Stimulated activated naive CD8-positive, alpha-beta T cell treated with anti-CD3 and anti-CD28 coated beads, Interleukin-15, amount 100 ng/mL, for 72 hours (primary cell): ENCODE results near the gene TRPV2.

Experiments
- ATAC-seq: fragments of 150-1000 bp; cut with Tn5 transposase; 2 replicates; pipeline ENCODE4 v1.10.0; 2021; ENCODE audit warnings: mild to moderate bottlenecking, moderate library complexity
- DNase-seq, 2 donors: peaks; one replicate each; pipeline ENCODE4 v3.0.0; 2021 to 2022
- H3K27ac Mint-ChIP-seq, 2 donors: one replicate each; pipeline ENCODE4 v1.8.0; 2022; ENCODE audit warnings: mild to moderate bottlenecking in 2 of 2, mixed read lengths in 2 of 2, moderate library complexity in 2 of 2
- H3K27me3 Mint-ChIP-seq: one replicate; pipeline ENCODE4 v1.8.0; 2022; ENCODE audit warnings: mixed read lengths
- H3K4me1 Mint-ChIP-seq: one replicate; pipeline ENCODE4 v1.8.0; 2022; ENCODE audit warnings: mild to moderate bottlenecking, mixed read lengths
- H3K4me3 Mint-ChIP-seq, 2 donors: one replicate each; pipeline ENCODE4 v1.8.0; 2022; ENCODE audit warnings: mild to moderate bottlenecking in 2 of 2, mixed read lengths in 2 of 2, moderate library complexity in 1 of 2
- H3K9me3 Mint-ChIP-seq, 2 donors: one replicate each; pipeline ENCODE4 v1.8.0; 2022; ENCODE audit warnings: mixed read lengths in 2 of 2

TRPV2 gene

GRCh38 chr17:16468428-16468992 is 53.1 kb downstream of the TRPV2 start:
- H3K4me1 Mint-ChIP-seq: peaks cover 9% of the 10 kb centered on the region
- no peak overlapping the region for H3K27ac Mint-ChIP-seq
- H3K27me3 Mint-ChIP-seq: no peaks in the 10 kb centered on the region
- H3K9me3 Mint-ChIP-seq: no peaks in the 10 kb centered on the region
- DNase-seq (no peak), ATAC-seq (no peak)
- H3K4me3 Mint-ChIP-seq: no peak overlapping the region

GRCh38 chr17:16470265-16470664 is 54.9 kb downstream of the TRPV2 start:
- DNase-seq (no peak), ATAC-seq (no peak)
- peaks cover 9% of the 10 kb centered on the region for H3K4me1 Mint-ChIP-seq
- H3K9me3 Mint-ChIP-seq: no peaks in the 10 kb centered on the region
- peak overlapping the region in 1 of 2 donors; percentile 71 for H3K27ac Mint-ChIP-seq
- no peak overlapping the region for H3K4me3 Mint-ChIP-seq
- H3K27me3 Mint-ChIP-seq: no peaks in the 10 kb centered on the region

DNA sequence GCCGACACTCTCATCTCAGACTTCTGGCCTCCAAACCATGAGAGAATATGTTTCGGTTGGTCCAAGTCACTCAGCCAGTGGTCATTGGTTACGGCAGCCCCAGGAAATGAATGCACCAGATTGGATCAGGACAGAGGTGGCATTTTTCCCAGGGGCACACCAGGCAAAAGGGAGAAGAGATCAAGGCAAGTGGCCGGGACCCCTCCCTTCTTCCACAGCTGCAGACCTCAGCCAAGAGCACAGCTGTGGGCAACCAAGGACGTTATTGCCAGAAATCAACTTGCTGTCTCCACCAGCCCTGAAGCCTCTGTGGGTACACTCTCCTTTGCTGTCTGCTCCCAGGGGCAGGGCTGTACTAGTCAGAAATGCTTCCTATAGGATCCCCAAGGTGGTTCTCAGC is 55.9 kb downstream of the TRPV2 start:
- no peak overlapping the region for H3K4me3 Mint-ChIP-seq
- no peaks in the 10 kb centered on the region for H3K9me3 Mint-ChIP-seq
- DNase-seq: no peak
- H3K4me1 Mint-ChIP-seq: peaks cover 9% of the 10 kb centered on the region
- ATAC-seq: no peak
- no peaks in the 10 kb centered on the region for H3K27me3 Mint-ChIP-seq
- H3K27ac Mint-ChIP-seq: peak overlapping the region in 1 of 2 donors; percentile 4

- ATAC-seq (no peak), DNase-seq (no peak)
- H3K4me1 Mint-ChIP-seq: peaks cover 9% of the 10 kb centered on the region
- H3K27me3 Mint-ChIP-seq: no peaks in the 10 kb centered on the region
- no peak overlapping the region for H3K27ac Mint-ChIP-seq
- no peak overlapping the region for H3K4me3 Mint-ChIP-seq
- no peaks in the 10 kb centered on the region for H3K9me3 Mint-ChIP-seq
Observed at GRCh38 chr17:16472539-16472938, 57.2 kb downstream of the TRPV2 start.

DNA sequence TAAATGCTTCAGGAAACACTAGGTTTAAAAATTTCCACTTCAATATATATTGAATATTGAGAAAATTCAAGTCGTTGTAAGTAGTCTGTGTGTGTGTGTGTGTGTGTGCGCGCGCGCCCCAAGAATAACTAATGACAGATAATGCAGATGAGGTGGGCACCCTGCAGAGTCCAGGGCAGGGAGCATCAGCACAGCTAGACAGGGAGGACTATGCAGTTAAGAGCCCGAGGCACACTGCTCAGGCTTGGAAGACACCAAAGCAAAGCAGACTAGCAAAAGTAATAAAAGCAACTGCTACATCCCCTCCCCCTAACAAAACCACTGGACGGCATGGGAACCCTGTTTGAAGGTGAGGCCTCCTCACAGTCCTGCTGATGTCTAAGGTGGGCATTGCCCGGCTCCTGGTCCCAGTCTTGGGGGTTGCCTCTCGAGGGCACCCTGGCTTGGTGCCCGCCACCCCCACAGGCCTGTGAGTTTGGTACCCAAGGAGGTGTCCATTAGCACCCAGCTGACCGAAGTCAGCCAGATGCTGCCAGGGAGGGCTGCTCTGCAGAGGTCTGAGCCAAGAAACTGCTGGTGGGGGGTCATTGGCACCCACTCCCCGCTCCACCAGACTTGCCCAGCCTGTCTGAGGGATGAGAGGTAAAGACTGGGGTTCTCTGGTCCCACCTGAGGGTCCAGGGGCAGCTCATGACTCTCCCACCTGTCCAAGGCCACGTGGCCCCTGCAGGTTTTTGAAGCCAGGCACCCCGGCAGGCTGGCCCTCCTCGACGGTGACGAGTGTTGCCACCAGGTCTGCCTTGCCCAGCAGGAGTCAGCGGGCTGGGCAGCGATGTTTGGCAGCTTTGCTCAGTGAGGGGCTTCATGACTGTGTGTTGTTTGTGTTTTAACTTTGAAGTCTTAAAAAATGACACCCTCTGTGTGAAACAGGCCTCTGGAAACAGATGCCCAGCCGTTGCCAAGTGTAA is 58.0 kb downstream of the TRPV2 start:
- ATAC-seq: no peak
- DNase-seq: no peak
- Mint-ChIP-seq H3K4me3 (no peak overlapping the region), H3K27ac (no peak overlapping the region), H3K4me1 (peaks cover 9% of the 10 kb centered on the region), H3K27me3 (no peaks in the 10 kb centered on the region), H3K9me3 (no peaks in the 10 kb centered on the region)

GRCh38 chr17:16474012-16474725 is 58.8 kb downstream of the TRPV2 start:
- peaks cover 9% of the 10 kb centered on the region for H3K4me1 Mint-ChIP-seq
- DNase-seq: no peak
- no peaks in the 10 kb centered on the region for H3K9me3 Mint-ChIP-seq
- no peak overlapping the region for H3K4me3 Mint-ChIP-seq
- H3K27ac Mint-ChIP-seq: no peak overlapping the region
- ATAC-seq: no peak
- no peaks in the 10 kb centered on the region for H3K27me3 Mint-ChIP-seq

DNA sequence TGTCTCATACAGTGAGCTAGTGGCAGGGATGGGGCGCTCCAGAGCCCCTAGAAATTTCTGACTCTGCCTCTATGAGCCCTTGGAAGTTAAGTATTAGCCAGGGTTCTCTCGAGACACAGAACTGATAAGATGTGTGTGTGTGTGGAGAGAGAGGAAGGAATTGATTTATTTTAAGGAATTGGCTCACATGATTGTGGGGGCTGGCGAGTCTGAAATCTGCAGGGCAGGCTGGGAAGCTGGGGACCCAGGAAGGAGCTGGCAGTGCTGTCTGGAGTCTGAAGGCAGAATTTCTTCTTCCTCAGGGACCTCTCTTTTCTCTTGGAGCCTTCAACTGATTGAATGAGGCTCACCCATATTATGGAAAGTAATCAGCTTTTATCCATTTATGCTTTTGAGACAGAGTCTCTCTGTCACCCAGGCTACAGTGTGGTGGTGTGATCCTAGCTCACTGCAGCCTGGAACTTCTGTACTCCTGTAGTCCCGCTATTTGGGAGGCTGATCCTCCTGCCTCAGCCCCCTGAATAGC is 59.9 kb downstream of the TRPV2 start:
- ATAC-seq: no peak
- Mint-ChIP-seq H3K9me3 (no peaks in the 10 kb centered on the region), H3K4me1 (peaks cover 9% of the 10 kb centered on the region), H3K27me3 (no peaks in the 10 kb centered on the region), H3K4me3 (no peak overlapping the region), H3K27ac (no peak overlapping the region)
- DNase-seq: no peak

- ATAC-seq (no peak), DNase-seq (no peak)
- Mint-ChIP-seq H3K4me1 (peaks cover under 1% of the 10 kb centered on the region), H3K27ac (peak overlapping the region in 1 of 2 donors; percentile 65), H3K4me3 (no peak overlapping the region), H3K27me3 (no peaks in the 10 kb centered on the region), H3K9me3 (no peaks in the 10 kb centered on the region)
Observed at GRCh38 chr17:16477255-16477654, 61.9 kb downstream of the TRPV2 start.

GRCh38 chr17:16477666-16478065 is 62.3 kb downstream of the TRPV2 start:
- H3K9me3 Mint-ChIP-seq: no peaks in the 10 kb centered on the region
- ATAC-seq (no peak), DNase-seq (no peak)
- no peaks in the 10 kb centered on the region for H3K4me1 Mint-ChIP-seq
- H3K27ac Mint-ChIP-seq: peak overlapping the region in 1 of 2 donors; percentile 54
- no peaks in the 10 kb centered on the region for H3K27me3 Mint-ChIP-seq
- H3K4me3 Mint-ChIP-seq: no peak overlapping the region

DNA sequence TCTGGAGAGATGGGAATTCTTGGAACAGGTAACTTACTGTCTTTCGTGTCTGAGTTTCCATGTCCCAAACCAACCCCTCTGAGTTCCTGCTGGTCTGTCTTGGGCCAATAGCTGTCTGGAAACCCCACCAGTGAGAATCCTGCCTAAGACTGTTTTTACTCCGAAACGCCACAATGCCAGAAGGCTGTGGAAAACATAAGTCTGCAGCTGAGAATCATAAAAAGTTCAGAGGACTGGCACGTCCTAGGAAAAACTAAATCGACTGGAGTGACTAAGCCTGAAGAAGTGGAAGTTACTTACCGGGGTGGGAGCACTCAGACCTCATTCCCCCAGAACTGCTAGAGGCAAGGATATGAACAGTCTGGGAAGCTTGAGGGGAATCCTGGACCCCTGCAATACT is 63.3 kb downstream of the TRPV2 start:
- Mint-ChIP-seq H3K27ac (peak overlapping the region in 1 of 2 donors; percentile 54), H3K27me3 (no peaks in the 10 kb centered on the region), H3K9me3 (no peaks in the 10 kb centered on the region), H3K4me3 (no peak overlapping the region), H3K4me1 (no peaks in the 10 kb centered on the region)
- ATAC-seq (no peak), DNase-seq (no peak)

- H3K27ac Mint-ChIP-seq: no peak overlapping the region
- H3K9me3 Mint-ChIP-seq: no peaks in the 10 kb centered on the region
- H3K4me3 Mint-ChIP-seq: no peak overlapping the region
- no peak for ATAC-seq
- no peaks in the 10 kb centered on the region for H3K4me1 Mint-ChIP-seq
- H3K27me3 Mint-ChIP-seq: no peaks in the 10 kb centered on the region
- no peak for DNase-seq
Observed at GRCh38 chr17:16479264-16479663, 63.9 kb downstream of the TRPV2 start.

- no peak for ATAC-seq
- H3K4me1 Mint-ChIP-seq: no peaks in the 10 kb centered on the region
- no peak for DNase-seq
- no peaks in the 10 kb centered on the region for H3K27me3 Mint-ChIP-seq
- no peaks in the 10 kb centered on the region for H3K9me3 Mint-ChIP-seq
- H3K4me3 Mint-ChIP-seq: no peak overlapping the region
- H3K27ac Mint-ChIP-seq: no peak overlapping the region
Observed at GRCh38 chr17:16480995-16481394, 65.6 kb downstream of the TRPV2 start.

GRCh38 chr17:16482253-16482652 is 66.9 kb downstream of the TRPV2 start:
- DNase-seq: no peak
- Mint-ChIP-seq H3K27ac (peak overlapping the region in 1 of 2 donors; percentile 78), H3K4me3 (no peak overlapping the region), H3K9me3 (no peaks in the 10 kb centered on the region), H3K4me1 (no peaks in the 10 kb centered on the region), H3K27me3 (no peaks in the 10 kb centered on the region)
- ATAC-seq: no peak

- H3K9me3 Mint-ChIP-seq: no peaks in the 10 kb centered on the region
- H3K27me3 Mint-ChIP-seq: no peaks in the 10 kb centered on the region
- no peak overlapping the region for H3K27ac Mint-ChIP-seq
- no peak for ATAC-seq
- H3K4me1 Mint-ChIP-seq: no peaks in the 10 kb centered on the region
- no peak for DNase-seq
- H3K4me3 Mint-ChIP-seq: no peak overlapping the region
Observed at GRCh38 chr17:16483021-16483645, 67.8 kb downstream of the TRPV2 start.

DNA sequence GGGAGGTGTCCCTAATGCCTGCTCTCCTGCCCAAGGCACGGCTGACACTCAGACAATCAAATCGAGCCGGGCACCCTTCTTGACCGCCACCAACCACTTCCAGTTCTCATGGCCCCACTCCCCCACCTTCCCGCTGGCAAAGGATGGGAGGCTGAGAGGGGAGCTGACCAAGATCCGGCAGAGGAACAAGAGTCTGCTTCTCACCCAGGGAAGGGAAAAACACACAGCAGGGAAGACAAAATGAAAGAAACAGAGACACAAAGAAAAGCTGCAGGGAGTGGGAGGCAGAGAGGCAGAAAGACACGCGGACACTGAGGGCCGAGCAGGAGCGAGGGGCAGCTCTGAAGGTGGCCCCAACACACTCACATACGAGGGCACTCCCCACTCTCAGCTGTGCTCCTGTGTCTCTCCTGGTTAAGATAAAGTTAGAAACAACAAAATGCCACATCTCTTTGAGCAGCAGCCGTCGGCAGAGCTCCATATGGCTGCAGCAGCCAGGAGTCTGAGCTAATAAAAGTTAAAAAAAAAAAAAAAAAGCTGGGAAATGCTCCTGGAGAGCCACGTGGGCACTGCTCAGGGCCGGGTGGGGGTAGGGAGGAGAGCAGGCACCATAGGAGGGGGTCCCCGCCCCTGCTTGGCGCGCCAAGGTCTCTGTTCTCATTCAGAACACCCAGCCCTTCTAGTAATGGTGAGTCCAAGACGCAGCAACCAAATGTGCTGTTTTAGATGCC is 69.2 kb downstream of the TRPV2 start:
- Mint-ChIP-seq H3K27me3 (no peaks in the 10 kb centered on the region), H3K27ac (no peak overlapping the region), H3K4me3 (no peak overlapping the region), H3K4me1 (no peaks in the 10 kb centered on the region), H3K9me3 (no peaks in the 10 kb centered on the region)
- DNase-seq (no peak), ATAC-seq (no peak)
